Endodermal cell (in vitro differentiated cells): ENCODE measurements around the gene GNB1L. TPM values are rescaled to one million over a fixed set of nuclear protein-coding genes. Genes with fewer than 3 reads are reported as not detected.

Source experiments
- DNase-seq: peaks from one replicate; pipeline ENCODE4 v3.0.0-alpha.2; 2017
- H3K27ac ChIP-seq: 2 replicates; pipeline ENCODE4 v1.5.1; 2013; ENCODE audit warnings: mild to moderate bottlenecking, low read depth, low read length, moderate library complexity
- H3K27me3 ChIP-seq: 2 replicates; pipeline ENCODE4 v1.6.1; 2013; ENCODE audit warnings: mild to moderate bottlenecking, low read length, moderate library complexity; ENCODE audit not compliant: insufficient read depth, control insufficient read depth, poor library complexity, severe bottlenecking
- H3K36me3 ChIP-seq: 2 replicates; pipeline ENCODE4 v1.7.0; 2013; ENCODE audit warnings: mild to moderate bottlenecking, low read length, moderate library complexity; ENCODE audit not compliant: control insufficient read depth, insufficient read depth
- H3K4me1 ChIP-seq: one replicate; pipeline ENCODE4 v1.7.0; 2013; ENCODE audit warnings: low read length; ENCODE audit not compliant: control insufficient read depth, insufficient read depth
- H3K4me3 ChIP-seq: 2 replicates; pipeline ENCODE4 v1.5.1; 2013; ENCODE audit warnings: mild to moderate bottlenecking, low read length, moderate library complexity
- H3K9ac ChIP-seq: 2 replicates; pipeline ENCODE4 v1.6.1; 2013; ENCODE audit warnings: mild to moderate bottlenecking, low read length, moderate library complexity; ENCODE audit not compliant: poor library complexity, severe bottlenecking; ENCODE audit errors: extremely low read depth
- H3K9me3 ChIP-seq: 2 replicates; pipeline ENCODE4 v1.6.1; 2013; ENCODE audit warnings: mild to moderate bottlenecking, low read length, moderate library complexity; ENCODE audit not compliant: control insufficient read depth
- H3K27ac Mint-ChIP-seq: 2 replicates; pipeline ENCODE4 v1.8.0; 2020; ENCODE audit warnings: mixed read lengths
- H3K27me3 Mint-ChIP-seq: 2 replicates; pipeline ENCODE4 v1.8.0; 2021; ENCODE audit warnings: mild to moderate bottlenecking, mixed read lengths; ENCODE audit not compliant: insufficient read depth
- H3K36me3 Mint-ChIP-seq: 2 replicates; pipeline ENCODE4 v1.8.0; 2020; ENCODE audit warnings: low read depth, mixed read lengths
- H3K4me1 Mint-ChIP-seq: 2 replicates; pipeline ENCODE4 v1.8.0; 2020; ENCODE audit warnings: mixed read lengths
- H3K4me3 Mint-ChIP-seq: 2 replicates; pipeline ENCODE4 v1.8.0; 2020; ENCODE audit warnings: mild to moderate bottlenecking, moderate library complexity, mixed read lengths
- H3K9me3 Mint-ChIP-seq: 2 replicates; pipeline ENCODE4 v1.8.0; 2020; ENCODE audit warnings: mild to moderate bottlenecking, mixed read lengths
- CTCF ChIP-seq: fragments of 200-600 bp; sonication (generic); conservative IDR thresholded peaks from 2 replicates; pipeline ENCODE4 v1.5.0; 2021; ENCODE audit warnings: antibody characterized with exemption, mild to moderate bottlenecking
- WGBS, 2 experiments: methylation state at CpG; one replicate each; pipeline versions ENCODE4 v1.1.5 to v1.1.7; 2013; ENCODE audit warnings: missing lambda C conversion rate in 2 of 2, mixed read lengths in 1 of 2; ENCODE audit not compliant: insufficient coverage in 1 of 2, insufficient read length in 1 of 2; 5-methylcytosine and 5-hydroxymethylcytosine counted together
- total RNA-seq, 2 donors: library from RNA; stranded (reverse); fragmentation: NEBNext Ultra II Directional in 1 of 2; extraction: Animal tissue kit (Norgen Biotek cat#: 25700) in 1 of 2; gene quantifications; 2 replicates in 1 of 2; 3 replicates in 1 of 2; pipeline ENCODE4 v1.2.1, GENCODE V29; 2021

Gene GNB1L
- total RNA-seq, 2 donors from 2014 or later = 9.5 to 12.2 TPM

DNA sequence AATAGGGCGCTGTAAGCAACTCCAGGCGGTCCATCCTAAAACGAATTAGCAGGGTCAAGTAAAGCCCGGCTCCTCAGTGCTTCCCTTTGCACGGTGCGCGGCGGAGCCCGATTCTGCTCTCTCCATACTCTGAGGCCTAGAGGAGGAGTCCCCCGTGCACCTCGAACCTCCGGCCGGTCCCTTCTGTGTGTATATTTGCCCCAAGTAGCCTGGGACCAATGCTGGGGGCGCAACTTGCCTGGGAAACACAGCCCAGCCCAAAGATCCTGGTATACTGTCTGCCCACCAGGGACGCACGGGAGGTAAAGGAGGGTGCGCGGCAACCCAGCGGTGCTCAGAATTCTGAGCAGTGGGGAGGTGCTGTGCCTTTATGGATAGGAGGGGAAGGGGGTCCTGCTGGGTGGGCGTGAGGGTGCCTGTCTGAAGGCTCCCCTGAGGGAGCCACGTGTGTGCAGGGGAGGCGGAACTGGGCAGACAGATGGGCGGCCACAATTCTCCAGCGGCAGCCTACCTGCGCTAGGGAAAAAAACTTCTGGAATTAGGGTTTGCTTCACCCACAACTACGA is 98.9 kb downstream of the GNB1L start:
- Histone ChIP-seq H3K4me3 (no peak overlapping the region), H3K36me3 (no peaks in the 10 kb centered on the region), H3K9me3 (no peaks in the 10 kb centered on the region), H3K27ac (no peak overlapping the region), H3K4me1 (peaks cover 8% of the 10 kb centered on the region), H3K9ac (no peak overlapping the region), H3K27me3 (peaks cover 89% of the 10 kb centered on the region)
- Mint-ChIP-seq H3K9me3 (no peaks in the 10 kb centered on the region), H3K27me3 (peaks cover 77% of the 10 kb centered on the region), H3K36me3 (no peaks in the 10 kb centered on the region), H3K4me3 (peak overlapping the region; percentile 13), H3K27ac (no peak overlapping the region), H3K4me1 (peaks cover 20% of the 10 kb centered on the region)
- DNase-seq = peak; percentile 69
- no peak for TF ChIP-seq CTCF
- WGBS, 2 experiments = 6 to 8% methylated on average over 22 to 26 of the region's 26 CpGs

DNA sequence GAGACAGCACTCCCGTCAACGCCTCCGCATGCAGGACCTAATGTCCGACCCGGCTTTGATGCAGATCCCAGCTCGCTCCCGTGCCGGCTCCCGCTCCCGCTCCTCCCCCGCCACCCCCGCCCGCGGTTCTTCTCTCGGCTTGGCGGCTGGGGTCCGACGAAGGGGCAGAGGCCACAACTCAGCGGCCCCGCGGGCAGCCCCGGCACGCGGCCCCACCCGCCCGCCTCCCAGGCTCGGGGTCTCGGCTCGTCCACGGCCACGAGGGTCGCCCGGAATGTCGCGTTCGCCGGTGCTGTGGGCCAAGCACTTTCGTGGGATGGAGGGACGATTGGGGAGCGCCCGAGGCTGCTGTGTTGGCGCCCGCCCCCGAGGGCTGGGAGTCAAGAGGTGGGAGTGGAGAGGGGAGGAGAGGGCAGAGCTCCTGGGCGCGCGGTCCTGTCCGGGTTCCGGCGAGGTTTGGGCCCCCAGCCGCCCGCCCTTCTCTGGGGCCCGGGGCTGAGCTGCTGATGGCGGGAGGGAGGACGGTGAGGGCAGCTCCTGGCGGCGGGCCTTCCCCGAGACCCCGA is 99.4 kb downstream of the GNB1L start:
- peaks cover 76% of the 10 kb centered on the region for H3K27me3 Mint-ChIP-seq
- Histone ChIP-seq H3K9me3 (no peaks in the 10 kb centered on the region), H3K27ac (no peak overlapping the region), H3K36me3 (no peaks in the 10 kb centered on the region), H3K4me3 (no peak overlapping the region), H3K4me1 (peaks cover 11% of the 10 kb centered on the region), H3K9ac (no peak overlapping the region), H3K27me3 (peaks cover 87% of the 10 kb centered on the region)
- H3K4me1 Mint-ChIP-seq = peaks cover 20% of the 10 kb centered on the region
- no peaks in the 10 kb centered on the region for H3K36me3 Mint-ChIP-seq
- H3K9me3 Mint-ChIP-seq = no peaks in the 10 kb centered on the region
- H3K27ac Mint-ChIP-seq = no peak overlapping the region
- H3K4me3 Mint-ChIP-seq = peak overlapping the region; percentile 13
- TF ChIP-seq CTCF = no peak
- peak; percentile 70 for DNase-seq
- 0 to 2% methylated on average over 8 to 59 of the region's 59 CpGs for WGBS, 2 experiments

DNA sequence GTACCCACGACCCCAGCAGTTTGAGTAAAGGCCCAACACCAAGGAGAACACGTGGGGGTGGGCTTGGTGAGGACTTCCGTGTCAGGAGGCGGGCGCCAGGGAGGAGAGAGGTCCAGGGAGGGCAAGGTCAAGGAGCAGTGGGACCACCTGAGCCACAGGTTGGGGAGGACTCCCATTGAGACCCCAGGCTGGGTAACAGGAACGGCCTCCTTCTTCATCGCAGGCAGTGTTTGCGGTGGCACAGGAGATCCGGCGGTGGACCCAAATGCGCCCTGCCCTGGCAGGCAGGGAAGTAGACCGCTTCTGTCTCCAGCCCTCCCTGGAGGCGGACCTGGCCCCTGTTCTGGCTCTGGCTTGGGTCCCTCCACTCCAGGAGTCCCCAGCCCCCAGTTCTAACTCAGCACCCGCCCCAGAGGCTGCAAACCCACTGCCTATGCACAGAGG is 100.0 kb downstream of the GNB1L start:
- Mint-ChIP-seq H3K4me1 (peaks cover 15% of the 10 kb centered on the region), H3K4me3 (peak overlapping the region; percentile 13), H3K27ac (no peak overlapping the region), H3K36me3 (no peaks in the 10 kb centered on the region), H3K27me3 (peaks cover 71% of the 10 kb centered on the region), H3K9me3 (no peaks in the 10 kb centered on the region)
- no peak for TF ChIP-seq CTCF
- WGBS, 2 experiments = 50 to 52% methylated on average over 9 to 14 of the region's 14 CpGs
- DNase-seq = peak; percentile 59
- H3K4me1 ChIP-seq = peaks cover 13% of the 10 kb centered on the region
- H3K27me3 ChIP-seq = peaks cover 82% of the 10 kb centered on the region
- no peak overlapping the region for H3K9ac ChIP-seq
- no peak overlapping the region for H3K27ac ChIP-seq
- no peaks in the 10 kb centered on the region for H3K36me3 ChIP-seq
- H3K9me3 ChIP-seq = no peaks in the 10 kb centered on the region
- no peak overlapping the region for H3K4me3 ChIP-seq
